Prostate gland (tissue), 2 donors: Measurements from ENCODE around the gene EVX1. TPM values are rescaled to one million over a fixed set of nuclear protein-coding genes. Genes with fewer than 3 reads are reported as not detected.

Experiments
- DNase-seq: peaks from one replicate; pipeline ENCODE4 v3.0.0-alpha.2; 2019; ENCODE audit warnings: low spot score
- H3K27ac ChIP-seq, 2 donors: fragments of 200-600 bp; sonication (generic); 2 replicates each; pipeline ENCODE4 v1.5.1; 2017 to 2019
- H3K27me3 ChIP-seq: fragments of 200-600 bp; sonication (generic); replicated peaks from 2 replicates; pipeline ENCODE4 v1.5.1; 2019; ENCODE audit not compliant: insufficient read depth
- H3K36me3 ChIP-seq, 2 donors: fragments of 200-600 bp; sonication (generic); 1 replicate in 1 of 2; 2 replicates in 1 of 2; pipeline versions ENCODE4 v1.5.1 to v1.8.1; 2017 to 2019
- H3K4me1 ChIP-seq: fragments of 200-600 bp; sonication (generic); replicated peaks from 2 replicates; pipeline ENCODE4 v1.5.1; 2019
- H3K4me3 ChIP-seq, 2 donors: fragments of 200-600 bp; sonication (generic); 2 replicates each; pipeline ENCODE4 v1.5.1; 2017 to 2019
- H3K9me3 ChIP-seq: fragments of 200-600 bp; sonication (generic); 2 replicates; pipeline ENCODE4 v1.5.1; 2017
- POLR2A ChIP-seq: fragments of 450-650 bp; IDR thresholded peaks from one replicate; pipeline ENCODE4 v1.6.1; 2016; ENCODE audit warnings: antibody characterized with exemption, mild to moderate bottlenecking
- POLR2AphosphoS5 ChIP-seq: sonication (generic); formaldehyde crosslinking; IDR thresholded peaks from one replicate; pipeline ENCODE4 v1.6.1; 2017; ENCODE audit warnings: antibody characterized with exemption
- WGBS: methylation state at CpG from one replicate; pipeline ENCODE4 v1.1.5; 2018; 5-methylcytosine and 5-hydroxymethylcytosine counted together
- intact Hi-C: fragments of 100-400 bp; cut with DNase I; formaldehyde crosslinking; loops from one replicate; pipeline ENCODE4 v1.14.2; 2022
- total RNA-seq, 2 donors: library from RNA; depleted of rRNA; stranded (reverse); fragments of >200 nt; gene quantifications; one replicate each; pipeline ENCODE4 v1.1.0, GENCODE V29; 2016
- TF ChIP-seq, protein P1 (sequence below), 4 experiments: fragments of 200-600 bp in 2 of 4; fragments of 450-650 bp in 2 of 4; sonication (generic) in 2 of 4; IDR thresholded peaks; 1 replicate in 3 of 4; 2 replicates in 1 of 4; pipeline ENCODE4 v1.5.1; 2016 to 2019; ENCODE audit warnings: antibody characterized with exemption in 4 of 4, mild to moderate bottlenecking in 2 of 4, moderate library complexity in 2 of 4

Gene EVX1
- total RNA-seq: 1 to 10 TPM; 5.1 to 5.9 TPM

DNA sequence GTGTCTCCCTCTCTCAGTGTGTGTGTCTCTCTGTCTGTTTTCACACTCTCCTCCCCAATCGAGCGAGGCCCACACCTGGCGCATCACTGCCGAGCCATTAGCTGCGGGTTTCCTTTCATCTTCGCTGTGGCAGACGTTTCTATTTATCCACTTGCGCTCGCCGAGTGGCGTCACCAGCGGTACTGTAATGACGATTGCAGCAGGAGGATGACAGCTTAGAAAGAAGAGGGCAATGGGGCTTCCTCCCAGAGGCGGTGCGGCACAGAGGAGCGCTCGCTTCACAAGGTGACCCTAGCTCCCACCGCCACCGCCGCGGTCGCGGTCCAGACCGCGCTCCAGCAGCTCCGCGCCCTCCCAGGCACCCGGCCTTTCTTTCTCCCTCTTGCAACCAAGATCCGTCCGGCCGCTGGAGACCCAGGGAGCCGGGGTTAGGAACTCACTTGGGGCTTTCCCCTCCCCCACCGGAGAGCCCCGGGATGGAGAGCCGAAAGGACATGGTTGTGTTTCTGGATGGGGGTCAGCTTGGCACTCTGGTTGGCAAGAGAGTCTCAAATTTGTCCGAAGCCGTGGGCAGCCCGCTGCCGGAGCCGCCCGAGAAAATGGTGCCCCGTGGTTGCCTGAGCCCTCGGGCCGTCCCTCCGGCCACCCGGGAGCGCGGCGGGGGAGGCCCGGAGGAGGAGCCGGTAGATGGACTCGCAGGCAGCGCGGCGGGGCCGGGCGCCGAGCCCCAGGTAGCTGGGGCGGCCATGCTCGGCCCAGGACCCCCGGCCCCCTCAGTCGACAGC lies at the start of gene EVX1:
Gene EVX1 (plus strand): TSS at position 248 of the 785 bp plus-strand sequence. CDS start 229 bp downstream, at position 477.
- DNase-seq: peak; percentile 55
- TF ChIP-seq, protein P1, sequence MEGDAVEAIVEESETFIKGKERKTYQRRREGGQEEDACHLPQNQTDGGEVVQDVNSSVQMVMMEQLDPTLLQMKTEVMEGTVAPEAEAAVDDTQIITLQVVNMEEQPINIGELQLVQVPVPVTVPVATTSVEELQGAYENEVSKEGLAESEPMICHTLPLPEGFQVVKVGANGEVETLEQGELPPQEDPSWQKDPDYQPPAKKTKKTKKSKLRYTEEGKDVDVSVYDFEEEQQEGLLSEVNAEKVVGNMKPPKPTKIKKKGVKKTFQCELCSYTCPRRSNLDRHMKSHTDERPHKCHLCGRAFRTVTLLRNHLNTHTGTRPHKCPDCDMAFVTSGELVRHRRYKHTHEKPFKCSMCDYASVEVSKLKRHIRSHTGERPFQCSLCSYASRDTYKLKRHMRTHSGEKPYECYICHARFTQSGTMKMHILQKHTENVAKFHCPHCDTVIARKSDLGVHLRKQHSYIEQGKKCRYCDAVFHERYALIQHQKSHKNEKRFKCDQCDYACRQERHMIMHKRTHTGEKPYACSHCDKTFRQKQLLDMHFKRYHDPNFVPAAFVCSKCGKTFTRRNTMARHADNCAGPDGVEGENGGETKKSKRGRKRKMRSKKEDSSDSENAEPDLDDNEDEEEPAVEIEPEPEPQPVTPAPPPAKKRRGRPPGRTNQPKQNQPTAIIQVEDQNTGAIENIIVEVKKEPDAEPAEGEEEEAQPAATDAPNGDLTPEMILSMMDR (IDR thresholded peaks at IDR 0.05): no peak
- TF ChIP-seq POLR2A (peak; percentile 72), POLR2AphosphoS5 (peak; percentile 62)
- Histone ChIP-seq H3K27ac (peak within 1 kb of the TSS; percentile 50 to 61), H3K9me3 (no peaks in the 10 kb centered on the region), H3K4me3 (peak within 1 kb of the TSS; percentile 38 to 55), H3K27me3 (no peaks in the 10 kb centered on the region), H3K4me1 (peaks cover 3% of the 10 kb centered on the region), H3K36me3 (no peaks in the 10 kb centered on the region)
- 3% methylated on average over 48 of the region's 62 CpGs for WGBS
- intact Hi-C loops: no loop called here

DNA sequence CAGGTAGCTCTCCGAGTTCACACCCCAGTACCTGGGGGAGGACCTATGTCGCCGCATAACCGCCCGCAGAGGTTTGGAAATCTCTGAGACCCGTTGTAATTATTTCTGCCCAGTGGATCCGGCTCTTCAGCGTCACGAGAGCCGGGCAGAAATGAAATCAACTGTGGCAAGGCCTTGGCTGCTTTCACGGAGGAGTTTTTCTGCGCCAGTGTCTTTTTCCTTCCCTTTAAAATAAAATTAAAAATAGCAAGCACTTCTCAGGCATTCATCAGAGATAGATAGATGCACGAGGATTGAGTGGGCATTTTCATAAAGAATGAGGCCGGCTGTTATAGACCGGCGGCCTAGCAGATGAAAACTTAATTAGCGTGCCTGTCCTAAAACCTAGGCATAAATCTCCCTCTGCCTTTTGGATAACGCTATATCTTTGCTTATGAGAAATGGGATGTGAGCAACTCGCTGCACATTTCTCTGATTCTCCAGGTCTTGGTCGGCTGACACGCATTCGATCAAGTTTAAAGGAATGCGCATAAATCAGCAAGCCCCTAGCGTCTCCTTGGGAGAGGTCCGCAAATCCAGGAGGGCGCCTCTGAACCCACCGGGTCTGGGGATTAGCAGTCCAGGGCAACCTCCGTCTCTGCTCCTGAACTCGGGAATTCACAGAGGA lies 49.1 kb upstream of the EVX1 start:
- DNase-seq: peak; percentile 33
- no peaks in the 10 kb centered on the region for H3K36me3 ChIP-seq
- H3K4me1 ChIP-seq: peaks cover 16% of the 10 kb centered on the region
- intact Hi-C loops: no loop called here
- no peak for TF ChIP-seq POLR2AphosphoS5
- TF ChIP-seq, protein P1 (IDR thresholded peaks at IDR 0.05): no peak
- no peak for TF ChIP-seq POLR2A
- H3K27ac ChIP-seq: peak overlapping the region; percentile 96 to 97
- 5% methylated on average over 29 of the region's 29 CpGs for WGBS
- no peaks in the 10 kb centered on the region for H3K9me3 ChIP-seq
- no peaks in the 10 kb centered on the region for H3K27me3 ChIP-seq
- peak overlapping the region; percentile 76 to 81 for H3K4me3 ChIP-seq

DNA sequence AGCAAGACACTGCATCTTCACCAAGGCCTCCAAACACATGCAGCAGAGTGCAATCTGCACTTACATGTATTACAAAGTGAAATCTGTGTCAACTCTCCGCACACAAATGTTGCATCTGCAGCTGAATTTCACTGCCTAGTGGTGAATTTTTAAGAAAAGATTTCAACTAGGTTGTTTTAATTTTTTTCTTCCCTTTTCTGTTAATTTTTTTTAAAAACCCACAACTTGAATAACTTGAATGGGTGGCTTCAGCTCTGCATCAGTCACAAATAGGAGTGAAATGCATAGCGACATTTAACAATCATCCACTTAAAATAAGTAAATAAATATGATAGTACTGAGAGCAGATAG lies 48.6 kb upstream of the EVX1 start:
- Histone ChIP-seq H3K4me1 (peaks cover 16% of the 10 kb centered on the region), H3K9me3 (no peaks in the 10 kb centered on the region), H3K4me3 (peak overlapping the region; percentile 76 to 81), H3K27me3 (no peaks in the 10 kb centered on the region), H3K36me3 (no peaks in the 10 kb centered on the region), H3K27ac (peak overlapping the region; percentile 96 to 97)
- TF ChIP-seq POLR2A (no peak), POLR2AphosphoS5 (peak; percentile 23)
- intact Hi-C loops: no loop called here
- 2% methylated on average over 2 of the region's 2 CpGs for WGBS
- no peak for DNase-seq

DNA sequence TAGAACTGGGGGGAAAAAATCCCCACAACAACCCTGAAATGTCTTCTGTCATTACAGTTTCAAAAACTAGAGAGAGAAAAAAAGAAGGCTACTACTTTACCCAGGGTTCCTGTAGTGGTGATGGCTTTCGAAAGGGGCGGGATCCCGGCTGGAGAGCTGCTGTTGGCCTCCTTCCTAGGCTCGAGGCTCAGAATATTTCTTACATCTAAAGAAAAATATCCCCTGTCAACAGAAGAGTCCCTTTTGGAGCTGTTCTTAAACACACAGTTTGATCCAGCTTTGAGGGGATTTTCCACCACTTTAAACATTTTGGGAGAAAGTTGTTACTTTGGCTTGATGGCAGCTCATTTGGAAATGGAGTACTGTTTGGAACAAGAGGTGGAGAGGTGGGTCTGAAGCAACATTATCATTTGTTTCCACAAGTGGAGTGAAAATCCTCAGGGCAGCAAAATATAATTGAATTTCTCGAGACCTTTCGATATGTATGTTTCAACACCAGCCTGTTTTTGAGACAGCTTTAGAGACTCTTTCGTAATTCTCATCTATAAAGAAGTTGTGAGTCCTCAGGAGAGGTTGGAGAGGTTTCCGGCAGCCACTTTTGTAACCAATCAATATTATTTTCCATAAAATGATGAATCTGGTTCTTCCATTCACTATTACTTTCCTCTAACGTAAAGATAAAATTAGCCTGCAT lies 47.8 kb upstream of the EVX1 start:
- intact Hi-C loops: loop anchor here (5.0 kb wide), 3 partner anchors 547 to 902 kb away; partner anchors contain the start of gene TAX1BP1
- no peak for TF ChIP-seq POLR2A
- TF ChIP-seq POLR2AphosphoS5: peak; percentile 8
- Histone ChIP-seq H3K36me3 (no peaks in the 10 kb centered on the region), H3K27ac (peak overlapping the region; percentile 96 to 97), H3K27me3 (no peaks in the 10 kb centered on the region), H3K4me3 (peak overlapping the region; percentile 76 to 81), H3K4me1 (peaks cover 9% of the 10 kb centered on the region), H3K9me3 (no peaks in the 10 kb centered on the region)
- WGBS: 7% methylated on average over 9 of the region's 9 CpGs
- peak; percentile 54 for DNase-seq

DNA sequence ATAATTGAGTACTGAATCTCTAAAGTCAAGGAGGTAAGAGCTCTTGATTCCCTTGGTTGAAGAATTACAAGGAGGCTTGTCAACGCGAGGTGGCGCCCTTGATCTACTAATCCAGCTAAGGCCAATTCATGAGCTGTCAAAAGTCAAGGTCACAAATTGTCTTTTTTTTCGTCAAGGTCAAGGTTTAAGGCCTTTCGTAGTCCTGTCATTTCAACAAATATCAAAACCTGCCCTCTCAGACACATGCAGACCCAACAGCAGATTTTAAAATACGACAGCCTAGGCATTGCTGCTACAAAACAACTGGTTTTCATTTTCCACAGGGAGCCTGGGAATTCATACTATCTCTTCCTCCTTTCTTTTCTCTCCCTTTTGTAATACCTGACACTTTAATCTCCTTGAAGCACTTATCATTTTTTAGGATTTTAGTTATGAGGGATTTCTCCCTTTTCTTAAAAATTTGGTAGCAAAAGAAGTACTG lies 46.3 kb upstream of the EVX1 start:
- 2% methylated on average over 6 of the region's 6 CpGs for WGBS
- intact Hi-C loops: loop anchor here (5.0 kb wide), 3 partner anchors 546 to 901 kb away; partner anchors contain the start of gene TAX1BP1
- H3K27ac ChIP-seq: peak overlapping the region; percentile 96 to 97
- H3K27me3 ChIP-seq: no peaks in the 10 kb centered on the region
- peak; percentile 95 for DNase-seq
- peak; percentile 78 for TF ChIP-seq POLR2AphosphoS5
- TF ChIP-seq, protein P1 (IDR thresholded peaks at IDR 0.05): peak; percentile 80 to 87 (median 84)
- TF ChIP-seq POLR2A: no peak
- no peaks in the 10 kb centered on the region for H3K9me3 ChIP-seq
- no peaks in the 10 kb centered on the region for H3K36me3 ChIP-seq
- H3K4me1 ChIP-seq: no peaks in the 10 kb centered on the region
- H3K4me3 ChIP-seq: peak overlapping the region; percentile 76 to 81
